ENCODE measurements around the gene ARHGEF1. TPM values are rescaled to one million over a fixed set of nuclear protein-coding genes. Genes with fewer than 3 reads are reported as not detected.

Gene ARHGEF1
- total and polyA plus RNA-seq, 3 experiments from 2014 or later: 295 to 350 (median 312) TPM

DNA sequence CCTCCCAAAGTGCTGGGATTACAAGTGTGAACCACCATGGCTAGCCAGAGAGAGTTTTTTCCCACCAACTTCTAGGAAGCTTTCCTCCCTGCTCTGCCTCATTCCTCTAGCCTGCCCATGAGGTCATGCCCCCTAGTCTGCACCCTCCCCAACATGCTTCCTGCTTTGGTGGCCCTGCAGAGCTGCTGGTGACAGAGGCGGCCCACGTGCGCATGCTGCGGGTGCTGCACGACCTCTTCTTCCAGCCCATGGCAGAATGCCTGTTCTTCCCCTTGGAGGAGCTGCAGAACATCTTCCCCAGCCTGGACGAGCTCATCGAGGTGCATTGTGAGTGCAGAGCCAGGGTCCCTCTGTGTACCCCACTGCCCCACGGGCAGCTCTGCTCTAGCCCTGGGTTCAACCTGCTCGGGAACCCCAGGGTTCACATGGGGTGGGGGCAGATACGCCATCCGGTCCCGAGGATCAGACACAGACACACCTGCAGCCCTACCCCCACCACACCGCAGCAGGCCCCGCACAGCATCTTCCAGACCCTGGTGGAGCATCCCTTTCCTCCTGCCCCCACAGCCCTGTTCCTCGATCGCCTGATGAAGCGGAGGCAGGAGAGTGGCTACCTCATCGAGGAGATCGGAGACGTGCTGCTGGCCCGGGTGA lies 18.9 kb downstream of the ARHGEF1 start:
- Mint-ChIP-seq H3K4me1 (peaks cover 37 to 73% (median 56%) of the 10 kb centered on the region in 3 donors), H3K36me3 (peaks cover 8 to 87% (median 34%) of the 10 kb centered on the region in 3 donors), H3K27ac (peak overlapping the region in 1 of 8 donors; percentile 27), H3K4me3 (no peak overlapping the region), H3K9me3 (no peaks in the 10 kb centered on the region), H3K27me3 (no peaks in the 10 kb centered on the region)
- Histone ChIP-seq H3K9me3 (ENCODE audit: low read length) (no peaks in the 10 kb centered on the region), H3K4me3 (ENCODE audit: low read length) (no peak overlapping the region), H3K27me3 (ENCODE audit: insufficient read depth, low read length, poor library complexity, severe bottlenecking) (no peaks in the 10 kb centered on the region), H3K4me1 (ENCODE audit: insufficient read depth, low read length) (peaks cover 27% of the 10 kb centered on the region), H3K36me3 (ENCODE audit: insufficient read depth, low read length) (peaks cover 80% of the 10 kb centered on the region), H3K27ac (ENCODE audit: low read depth, low read length) (no peak overlapping the region)
- ChIA-PET POLR2A (interaction anchor here (1.0 to 1.5 kb wide), 3 partner anchors 12 to 27 kb away, joined by 3 to 8 read pairs (median 4); no protein-coding TSS in a partner anchor), CTCF (interaction anchor here (0.9 to 7.6 kb wide), 4 partner anchors 13 to 41 kb away, joined by 3 to 53 read pairs (median 8); partner anchors contain the start of gene RPS19)
- DNase-seq: no peak

DNA sequence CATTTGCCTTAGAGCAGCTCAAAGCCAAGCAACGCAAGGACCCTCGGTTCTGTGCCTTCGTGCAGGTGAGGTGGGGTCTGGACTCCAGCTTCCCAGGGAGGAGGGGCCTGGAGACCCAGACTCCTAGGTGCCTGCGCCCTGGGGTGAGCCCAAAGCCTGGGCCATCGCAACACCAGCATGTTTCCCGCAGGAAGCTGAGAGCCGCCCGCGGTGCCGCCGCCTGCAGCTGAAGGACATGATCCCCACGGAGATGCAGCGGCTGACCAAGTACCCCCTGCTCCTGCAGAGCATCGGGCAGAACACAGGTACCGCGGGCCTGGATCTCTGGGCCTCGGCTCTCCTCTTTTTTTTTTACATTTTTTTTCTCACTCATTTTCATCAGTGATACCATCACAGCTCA lies 19.6 kb downstream of the ARHGEF1 start:
- H3K27me3 Mint-ChIP-seq: peaks cover 0 to 2% of the 10 kb centered on the region in 2 donors
- H3K27me3 ChIP-seq (ENCODE audit: insufficient read depth, low read length, poor library complexity, severe bottlenecking): no peaks in the 10 kb centered on the region
- DNase-seq: no peak
- H3K9me3 Mint-ChIP-seq: no peaks in the 10 kb centered on the region
- H3K4me3 Mint-ChIP-seq: no peak overlapping the region
- H3K4me1 ChIP-seq (ENCODE audit: insufficient read depth, low read length): peaks cover 26% of the 10 kb centered on the region
- H3K9me3 ChIP-seq (ENCODE audit: low read length): no peaks in the 10 kb centered on the region
- H3K4me3 ChIP-seq (ENCODE audit: low read length): no peak overlapping the region
- CTCF ChIA-PET: interaction anchor here (0.9 to 7.6 kb wide), 8 partner anchors 14 to 43 kb away, joined by 3 to 53 read pairs (median 3); partner anchors contain the start of gene RPS19
- H3K27ac ChIP-seq (ENCODE audit: low read depth, low read length): no peak overlapping the region
- peaks cover 8 to 93% (median 33%) of the 10 kb centered on the region in 3 donors for H3K36me3 Mint-ChIP-seq
- H3K4me1 Mint-ChIP-seq: peaks cover 38 to 77% (median 58%) of the 10 kb centered on the region in 3 donors
- peak overlapping the region in 1 of 8 donors; percentile 70 for H3K27ac Mint-ChIP-seq
- peaks cover 77% of the 10 kb centered on the region for H3K36me3 ChIP-seq (ENCODE audit: insufficient read depth, low read length)
- POLR2A ChIA-PET: interaction anchor here (1.0 to 1.8 kb wide), 5 partner anchors 9 to 42 kb away, joined by 3 to 8 read pairs (median 5); no protein-coding TSS in a partner anchor

DNA sequence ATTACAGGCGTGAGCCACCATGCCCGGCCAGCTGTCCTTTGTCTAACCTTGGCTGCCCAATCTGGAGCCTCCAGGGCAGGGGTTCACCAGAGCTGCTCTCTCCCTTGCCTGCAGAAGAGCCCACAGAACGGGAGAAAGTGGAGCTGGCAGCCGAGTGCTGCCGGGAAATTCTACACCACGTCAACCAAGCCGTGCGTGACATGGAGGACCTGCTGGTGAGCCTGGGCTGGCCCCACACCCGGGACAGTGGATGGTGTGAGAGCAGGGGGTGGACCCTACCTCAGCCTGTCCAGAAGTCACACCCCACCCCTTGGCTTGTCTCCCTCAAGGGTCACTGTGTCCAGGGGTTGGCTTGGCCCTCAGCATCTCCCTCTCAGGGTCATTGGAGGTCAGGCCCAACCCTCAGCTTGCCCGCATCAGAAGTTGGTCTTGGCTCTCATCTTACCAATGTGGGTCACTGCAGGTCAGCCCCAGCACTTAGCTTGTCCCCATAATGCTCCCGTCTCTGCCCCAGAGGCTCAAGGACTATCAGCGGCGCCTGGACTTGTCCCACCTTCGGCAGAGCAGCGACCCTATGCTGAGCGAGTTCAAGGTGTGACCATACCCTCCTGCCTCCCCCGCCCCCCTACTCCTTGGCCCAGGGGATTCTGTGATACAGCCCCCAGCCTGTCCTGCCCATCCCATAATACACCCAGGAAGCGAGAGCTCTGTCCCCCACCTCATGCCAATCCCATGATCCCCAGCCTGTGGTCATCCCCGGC lies 20.4 kb downstream of the ARHGEF1 start:
- POLR2A ChIA-PET: interaction anchor here (0.5 to 1.8 kb wide), 7 partner anchors 8 to 126 kb away, joined by 3 to 8 read pairs (median 5); no protein-coding TSS in a partner anchor
- CTCF ChIA-PET: interaction anchor here (0.9 to 7.6 kb wide), 7 partner anchors 15 to 44 kb away, joined by 3 to 53 read pairs (median 3); no protein-coding TSS in a partner anchor
- H3K36me3 Mint-ChIP-seq: peaks cover 8 to 85% (median 32%) of the 10 kb centered on the region in 3 donors

DNA sequence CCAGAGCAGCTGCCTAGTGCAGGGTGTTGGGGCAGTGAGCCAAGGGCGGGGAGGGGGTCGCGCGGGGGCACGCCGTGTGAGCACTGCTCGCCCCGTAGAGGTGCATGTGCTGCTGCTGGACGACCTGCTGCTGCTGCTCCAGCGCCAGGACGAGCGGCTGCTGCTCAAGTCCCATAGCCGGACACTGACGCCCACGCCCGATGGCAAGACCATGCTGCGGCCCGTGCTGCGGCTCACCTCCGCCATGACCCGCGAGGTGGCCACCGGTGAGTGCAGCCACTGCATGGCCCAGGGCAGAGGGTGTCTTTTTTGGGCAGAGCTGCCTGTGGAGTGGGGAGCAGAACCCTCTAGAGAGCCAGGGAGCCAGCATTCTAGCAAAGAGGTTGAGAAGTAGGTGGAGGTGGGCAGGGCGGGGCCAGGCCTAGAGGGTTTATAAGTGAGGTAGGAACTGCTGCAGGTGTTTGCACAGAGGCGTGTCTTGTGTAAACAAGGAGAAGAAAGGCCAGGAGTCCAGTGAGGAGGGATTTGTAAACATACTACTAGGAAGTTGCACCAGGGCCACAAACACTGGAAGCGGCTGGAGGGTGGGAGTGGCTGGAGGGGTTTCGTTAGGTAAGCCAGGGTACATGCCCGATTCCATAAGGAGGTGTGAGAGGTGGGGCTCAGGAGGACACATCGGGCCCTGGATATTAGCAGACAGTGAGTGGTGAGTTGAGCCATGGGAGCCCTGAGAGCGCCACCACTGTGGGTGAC lies 21.3 kb downstream of the ARHGEF1 start:
- no peak overlapping the region for H3K27ac ChIP-seq (ENCODE audit: low read depth, low read length)
- POLR2A ChIA-PET: interaction anchor here (1.7 to 4.7 kb wide), 3 partner anchors 14 to 40 kb away, joined by 5 to 36 read pairs (median 8); no protein-coding TSS in a partner anchor
- peak overlapping the region in 3 of 8 donors; percentile 33 to 83 (median 64) for H3K27ac Mint-ChIP-seq
- CTCF ChIA-PET: interaction anchor here (1.4 to 7.6 kb wide), 4 partner anchors 9 to 47 kb away, joined by 3 to 53 read pairs (median 8); no protein-coding TSS in a partner anchor
- H3K4me3 Mint-ChIP-seq: peak overlapping the region in 1 of 7 donors; percentile 26
- no peak for DNase-seq
- H3K27me3 ChIP-seq (ENCODE audit: insufficient read depth, low read length, poor library complexity, severe bottlenecking): no peaks in the 10 kb centered on the region
- no peaks in the 10 kb centered on the region for H3K9me3 ChIP-seq (ENCODE audit: low read length)
- H3K4me1 ChIP-seq (ENCODE audit: insufficient read depth, low read length): peaks cover 16% of the 10 kb centered on the region
- no peak overlapping the region for H3K4me3 ChIP-seq (ENCODE audit: low read length)
- peaks cover 0 to 2% of the 10 kb centered on the region in 2 donors for H3K27me3 Mint-ChIP-seq
- H3K36me3 Mint-ChIP-seq: peaks cover 8 to 83% (median 26%) of the 10 kb centered on the region in 3 donors
- H3K9me3 Mint-ChIP-seq: no peaks in the 10 kb centered on the region
- peaks cover 67% of the 10 kb centered on the region for H3K36me3 ChIP-seq (ENCODE audit: insufficient read depth, low read length)
- H3K4me1 Mint-ChIP-seq: peaks cover 27 to 67% (median 41%) of the 10 kb centered on the region in 3 donors

More for the DNA sequence above, 20.4 kb downstream of the ARHGEF1 start:
- no peak for DNase-seq
- Mint-ChIP-seq H3K4me3 (no peak overlapping the region), H3K9me3 (no peaks in the 10 kb centered on the region), H3K27me3 (peaks cover 0 to 2% of the 10 kb centered on the region in 2 donors), H3K27ac (peak overlapping the region in 2 of 8 donors; percentile 19 to 33), H3K4me1 (peaks cover 32 to 69% (median 51%) of the 10 kb centered on the region in 3 donors)
- Histone ChIP-seq H3K4me1 (ENCODE audit: insufficient read depth, low read length) (peaks cover 19% of the 10 kb centered on the region), H3K4me3 (ENCODE audit: low read length) (no peak overlapping the region), H3K27ac (ENCODE audit: low read depth, low read length) (no peak overlapping the region), H3K36me3 (ENCODE audit: insufficient read depth, low read length) (peaks cover 70% of the 10 kb centered on the region), H3K27me3 (ENCODE audit: insufficient read depth, low read length, poor library complexity, severe bottlenecking) (no peaks in the 10 kb centered on the region), H3K9me3 (ENCODE audit: low read length) (no peaks in the 10 kb centered on the region)

DNA sequence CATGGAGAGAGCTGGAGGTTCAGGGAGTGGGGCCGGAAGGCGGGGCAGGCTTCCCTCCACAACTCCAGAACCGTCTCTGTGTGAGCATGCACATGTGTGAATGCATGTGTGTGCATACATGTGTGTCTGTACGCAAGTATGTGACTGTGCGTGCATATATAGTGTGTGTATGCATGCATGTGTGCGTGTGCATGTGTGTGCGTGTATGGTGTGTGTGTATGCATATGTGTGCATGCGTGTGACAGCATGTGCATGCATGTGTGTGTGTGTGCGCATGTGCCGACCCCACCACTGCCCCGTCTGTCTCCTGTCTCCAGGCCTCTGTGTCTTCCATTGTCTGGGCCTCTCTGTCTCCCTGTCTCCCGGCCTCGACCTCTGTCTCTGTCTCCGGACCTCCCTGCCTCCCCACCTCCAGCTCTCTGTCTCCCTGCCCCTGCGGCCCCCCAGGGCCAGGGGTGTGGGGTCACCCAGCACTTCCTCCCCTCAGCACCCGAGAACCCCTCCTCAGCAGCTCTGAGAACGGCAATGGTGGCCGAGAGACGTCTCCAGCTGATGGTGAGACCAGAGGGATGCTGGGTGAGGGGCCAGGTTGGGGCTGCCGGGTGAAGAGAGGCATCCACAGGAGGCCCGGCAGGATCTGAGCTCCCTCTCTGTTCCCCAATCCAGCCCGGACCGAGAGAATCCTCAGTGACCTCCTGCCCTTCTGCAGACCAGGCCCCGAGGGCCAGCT lies 22.5 kb downstream of the ARHGEF1 start:
- POLR2A ChIA-PET: interaction anchor here (0.9 to 4.7 kb wide), 3 partner anchors 15 to 35 kb away, joined by 3 to 36 read pairs (median 8); no protein-coding TSS in a partner anchor
- CTCF ChIA-PET: interaction anchor here (0.9 to 7.6 kb wide), 5 partner anchors 10 to 46 kb away, joined by 3 to 53 read pairs (median 6); partner anchors contain the start of gene RPS19
- Mint-ChIP-seq H3K4me3 (no peak overlapping the region), H3K9me3 (no peaks in the 10 kb centered on the region), H3K36me3 (peaks cover 8 to 74% (median 21%) of the 10 kb centered on the region in 3 donors), H3K4me1 (peaks cover 32 to 66% (median 33%) of the 10 kb centered on the region in 3 donors), H3K27me3 (peaks cover 0 to 2% of the 10 kb centered on the region in 2 donors), H3K27ac (peak overlapping the region in 5 of 8 donors; percentile 12 to 40 (median 28))
- H3K4me3 ChIP-seq (ENCODE audit: low read length): no peak overlapping the region
- H3K27me3 ChIP-seq (ENCODE audit: insufficient read depth, low read length, poor library complexity, severe bottlenecking): no peaks in the 10 kb centered on the region
- no peaks in the 10 kb centered on the region for H3K9me3 ChIP-seq (ENCODE audit: low read length)
- peaks cover 12% of the 10 kb centered on the region for H3K4me1 ChIP-seq (ENCODE audit: insufficient read depth, low read length)
- H3K27ac ChIP-seq (ENCODE audit: low read depth, low read length): no peak overlapping the region
- peaks cover 58% of the 10 kb centered on the region for H3K36me3 ChIP-seq (ENCODE audit: insufficient read depth, low read length)
- DNase-seq: no peak

DNA sequence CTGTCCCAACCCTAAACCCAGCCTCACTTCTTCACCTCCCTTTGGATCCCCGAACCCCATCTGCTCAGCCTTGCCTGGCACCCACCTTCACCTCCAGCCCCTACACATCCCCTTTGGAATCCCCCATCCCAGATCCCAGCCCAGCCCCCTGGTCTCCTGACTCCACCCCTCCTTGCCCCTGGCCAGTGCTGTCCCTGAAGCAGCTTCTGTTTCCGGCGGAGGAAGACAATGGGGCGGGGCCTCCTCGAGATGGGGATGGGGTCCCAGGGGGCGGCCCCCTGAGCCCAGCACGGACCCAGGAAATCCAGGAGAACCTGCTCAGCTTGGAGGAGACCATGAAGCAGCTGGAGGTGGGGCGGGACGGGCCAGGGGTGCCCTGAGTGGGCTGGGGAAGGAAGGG lies 23.3 kb downstream of the ARHGEF1 start:
- Mint-ChIP-seq H3K4me1 (peaks cover 39 to 73% (median 40%) of the 10 kb centered on the region in 3 donors), H3K9me3 (no peaks in the 10 kb centered on the region), H3K27me3 (peaks cover 0 to 2% of the 10 kb centered on the region in 2 donors), H3K36me3 (peaks cover 8 to 69% (median 20%) of the 10 kb centered on the region in 3 donors), H3K27ac (peak overlapping the region in 6 of 8 donors; percentile 9 to 56 (median 30)), H3K4me3 (peak overlapping the region in 1 of 7 donors; percentile 56)
- peaks cover 19% of the 10 kb centered on the region for H3K4me1 ChIP-seq (ENCODE audit: insufficient read depth, low read length)
- H3K27ac ChIP-seq (ENCODE audit: low read depth, low read length): no peak overlapping the region
- peaks cover 54% of the 10 kb centered on the region for H3K36me3 ChIP-seq (ENCODE audit: insufficient read depth, low read length)
- no peak overlapping the region for H3K4me3 ChIP-seq (ENCODE audit: low read length)
- H3K9me3 ChIP-seq (ENCODE audit: low read length): no peaks in the 10 kb centered on the region
- ChIA-PET CTCF (interaction anchor here (0.9 to 7.6 kb wide), 4 partner anchors 17 to 46 kb away, joined by 3 to 53 read pairs (median 8); partner anchors contain the start of gene RPS19), POLR2A (interaction anchor here (0.9 to 4.7 kb wide), 3 partner anchors 16 to 36 kb away, joined by 3 to 36 read pairs (median 8); no protein-coding TSS in a partner anchor)
- DNase-seq: no peak
- no peaks in the 10 kb centered on the region for H3K27me3 ChIP-seq (ENCODE audit: insufficient read depth, low read length, poor library complexity, severe bottlenecking)

Measured in CD8-positive, alpha-beta memory T cell (primary cell).